ENCODE data around the gene RBMS1.

DNA sequence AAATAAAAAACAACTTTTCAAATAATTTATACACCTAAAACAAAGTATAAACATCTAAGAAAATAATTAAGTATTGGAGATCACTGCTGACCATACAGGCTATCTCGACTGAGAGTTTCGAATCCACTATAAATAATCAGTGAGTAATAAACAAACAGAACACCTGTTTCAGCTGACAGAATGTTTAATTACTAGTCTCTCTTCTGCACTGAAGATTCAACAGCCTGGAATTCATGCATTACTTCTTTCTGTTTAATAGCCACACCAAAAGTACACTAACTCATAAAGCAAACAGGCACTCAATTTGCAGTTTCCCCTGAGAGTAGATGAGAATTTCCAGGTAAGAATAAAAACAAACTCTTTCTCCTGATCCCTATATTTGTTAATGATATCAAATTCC lies 138.5 kb downstream of the RBMS1 start:
- TF ChIP-seq, protein P1, sequence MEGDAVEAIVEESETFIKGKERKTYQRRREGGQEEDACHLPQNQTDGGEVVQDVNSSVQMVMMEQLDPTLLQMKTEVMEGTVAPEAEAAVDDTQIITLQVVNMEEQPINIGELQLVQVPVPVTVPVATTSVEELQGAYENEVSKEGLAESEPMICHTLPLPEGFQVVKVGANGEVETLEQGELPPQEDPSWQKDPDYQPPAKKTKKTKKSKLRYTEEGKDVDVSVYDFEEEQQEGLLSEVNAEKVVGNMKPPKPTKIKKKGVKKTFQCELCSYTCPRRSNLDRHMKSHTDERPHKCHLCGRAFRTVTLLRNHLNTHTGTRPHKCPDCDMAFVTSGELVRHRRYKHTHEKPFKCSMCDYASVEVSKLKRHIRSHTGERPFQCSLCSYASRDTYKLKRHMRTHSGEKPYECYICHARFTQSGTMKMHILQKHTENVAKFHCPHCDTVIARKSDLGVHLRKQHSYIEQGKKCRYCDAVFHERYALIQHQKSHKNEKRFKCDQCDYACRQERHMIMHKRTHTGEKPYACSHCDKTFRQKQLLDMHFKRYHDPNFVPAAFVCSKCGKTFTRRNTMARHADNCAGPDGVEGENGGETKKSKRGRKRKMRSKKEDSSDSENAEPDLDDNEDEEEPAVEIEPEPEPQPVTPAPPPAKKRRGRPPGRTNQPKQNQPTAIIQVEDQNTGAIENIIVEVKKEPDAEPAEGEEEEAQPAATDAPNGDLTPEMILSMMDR (IDR thresholded peaks at IDR 0.05), result no peak
- TF ChIP-seq EP300 (IDR thresholded peaks at IDR 0.05) (no peak), POLR2A (IDR thresholded peaks at IDR 0.05) (no peak), POLR2AphosphoS5 (IDR thresholded peaks at IDR 0.05) (no peak)

Measured in gastroesophageal sphincter (tissue), 3 donors.